ENCODE measurements around the gene ZFAND3. TPM values are rescaled to one million over a fixed set of nuclear protein-coding genes. Genes with fewer than 3 reads are reported as not detected.

Gene ZFAND3
- total RNA-seq, 4 donors from 2014 or later = 43.5 to 73.1 (median 49.0) TPM

GRCh38 chr6:38004908-38005307, 185.4 kb downstream of the ZFAND3 start:
- TF ChIP-seq CTCF (IDR thresholded peaks at IDR 0.05; ENCODE audit: low read depth) = no peak

- no peak for TF ChIP-seq CTCF (IDR thresholded peaks at IDR 0.05; ENCODE audit: low read depth)
These were observed 192.4 kb downstream of the ZFAND3 start for GRCh38 chr6:38011937-38012336.

- no peak for TF ChIP-seq CTCF (IDR thresholded peaks at IDR 0.05; ENCODE audit: low read depth)
These were observed 193.0 kb downstream of the ZFAND3 start for GRCh38 chr6:38012573-38012972.

GRCh38 chr6:38015341-38015740, 195.8 kb downstream of the ZFAND3 start:
- TF ChIP-seq CTCF (IDR thresholded peaks at IDR 0.05; ENCODE audit: low read depth) = no peak

- TF ChIP-seq CTCF (IDR thresholded peaks at IDR 0.05; ENCODE audit: low read depth) = no peak
These were observed 197.3 kb downstream of the ZFAND3 start for GRCh38 chr6:38016824-38017223.

- TF ChIP-seq CTCF (IDR thresholded peaks at IDR 0.05; ENCODE audit: low read depth) = no peak
These were observed 199.2 kb downstream of the ZFAND3 start for GRCh38 chr6:38018755-38019165.

- no peak for TF ChIP-seq CTCF (IDR thresholded peaks at IDR 0.05; ENCODE audit: low read depth)
These were observed 201.1 kb downstream of the ZFAND3 start for GRCh38 chr6:38020593-38020992.
